HG03108 (cell line): ENCODE measurements around the gene PPP2R5C.
"Not testable (repeated sequence)": the region's sequence is repeated elsewhere in the genome, so short reads cannot be mapped to it uniquely, and the experiment has no call there.

Source experiments
- ATAC-seq: cut with Tn5 transposase; IDR thresholded peaks from one replicate; pipeline ENCODE4 v1.9.1; 2021; ENCODE audit warnings: moderate library complexity; ENCODE audit not compliant: unreplicated experiment

PPP2R5C gene

GRCh38 chr14:101961746-101962502 is 200.4 kb downstream of the PPP2R5C start:
- ATAC-seq = no peak

GRCh38 chr14:101962503-101962874 is 201.0 kb downstream of the PPP2R5C start:
- no peak for ATAC-seq

DNA sequence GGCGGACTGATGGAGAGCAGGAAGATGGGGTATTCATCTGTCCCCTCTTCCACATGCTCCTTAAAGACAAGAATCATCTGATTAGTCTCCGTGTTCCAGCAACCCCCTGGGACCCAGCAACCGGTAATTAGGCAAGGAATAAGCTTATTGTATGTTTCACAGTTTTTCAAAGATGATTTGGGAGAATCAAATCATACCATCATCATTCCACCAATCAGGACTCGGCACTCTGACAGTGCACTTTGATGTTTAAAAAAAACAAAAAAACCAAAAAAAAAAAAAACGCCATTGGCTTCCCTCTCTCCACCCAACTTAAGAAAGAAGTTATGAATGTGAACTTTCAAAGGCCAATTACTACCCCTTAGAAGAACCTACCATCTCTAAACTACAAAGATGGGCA is 201.5 kb downstream of the PPP2R5C start:
- ATAC-seq = no peak

- ATAC-seq = no peak
These were observed 202.3 kb downstream of the PPP2R5C start for GRCh38 chr14:101963656-101964296.

- peak; percentile 81 for ATAC-seq
These were observed 203.0 kb downstream of the PPP2R5C start, which contains the start of gene DYNC1H1 for GRCh38 chr14:101964297-101965180. DYNC1H1 (plus strand) TSS chr14:101964573; CDS start chr14:101964692, 119 bp downstream.

DNA sequence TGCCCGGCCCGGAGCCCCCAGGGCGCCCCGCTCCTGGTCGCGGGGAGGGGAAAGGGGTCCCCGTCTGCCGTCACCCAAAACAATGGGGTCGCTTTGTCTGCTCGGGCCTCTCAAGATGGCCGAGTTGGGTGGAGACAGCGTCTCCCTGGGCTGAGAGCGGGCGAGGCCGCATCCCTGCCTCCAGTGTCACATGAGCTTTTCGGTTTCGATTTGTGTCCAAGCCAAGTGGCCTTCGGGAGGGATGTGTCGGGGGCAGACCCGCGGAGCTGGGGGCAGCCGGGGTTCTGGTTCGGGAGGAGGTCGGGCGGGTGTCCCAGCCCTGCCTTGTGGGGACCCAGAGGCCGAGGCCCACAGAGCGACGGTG is 203.7 kb downstream of the PPP2R5C start:
- ATAC-seq = peak; percentile 26

DNA sequence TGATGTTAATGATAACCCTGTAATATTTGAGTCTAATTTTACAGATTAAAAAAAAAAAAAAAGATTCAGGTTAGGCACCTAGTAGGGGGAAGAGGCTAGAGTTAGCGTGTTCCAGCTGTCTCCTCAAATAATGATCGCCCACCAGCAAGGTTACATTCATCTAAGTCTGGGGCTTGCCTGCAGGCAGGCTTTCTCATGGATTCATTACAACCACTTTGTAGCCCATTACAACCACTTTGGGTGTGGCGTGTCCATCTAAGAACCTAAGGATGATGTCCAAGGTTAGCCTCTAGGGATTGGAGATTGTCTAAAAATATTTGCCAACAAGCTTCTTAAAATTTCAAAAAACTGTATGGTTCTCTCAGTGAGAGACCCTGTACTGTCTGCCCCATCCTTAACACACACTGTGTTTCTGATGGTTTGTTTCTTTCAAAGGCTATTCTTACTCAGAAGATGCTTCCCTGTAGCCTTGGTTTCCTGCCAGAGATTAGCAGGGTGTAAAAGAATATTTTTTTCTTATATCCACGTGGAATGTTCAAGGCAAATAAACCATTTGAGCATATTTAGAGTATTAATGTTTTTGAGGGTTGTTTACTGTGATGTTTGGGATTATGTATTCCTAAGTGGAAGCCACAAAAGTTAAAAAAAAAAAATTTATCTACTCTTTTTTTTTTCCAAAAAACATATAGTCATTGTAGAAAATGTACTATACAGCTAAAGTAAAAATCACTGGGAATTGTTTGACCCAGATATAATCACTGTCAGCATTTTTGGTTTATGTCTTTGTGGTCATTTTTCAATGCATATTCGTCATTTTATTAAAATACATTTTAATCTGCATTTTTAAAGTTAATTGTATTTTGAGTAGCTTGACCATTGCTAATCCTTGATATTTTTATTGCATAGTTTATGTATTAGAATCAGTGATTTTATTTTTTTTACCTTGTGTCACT is 204.5 kb downstream of the PPP2R5C start:
- no peak for ATAC-seq

- ATAC-seq = no peak
These were observed 205.2 kb downstream of the PPP2R5C start for GRCh38 chr14:101966742-101967141.

- no peak for ATAC-seq
These were observed 206.7 kb downstream of the PPP2R5C start for GRCh38 chr14:101968186-101968585.

GRCh38 chr14:101969481-101969880 is 208.0 kb downstream of the PPP2R5C start:
- no peak for ATAC-seq

DNA sequence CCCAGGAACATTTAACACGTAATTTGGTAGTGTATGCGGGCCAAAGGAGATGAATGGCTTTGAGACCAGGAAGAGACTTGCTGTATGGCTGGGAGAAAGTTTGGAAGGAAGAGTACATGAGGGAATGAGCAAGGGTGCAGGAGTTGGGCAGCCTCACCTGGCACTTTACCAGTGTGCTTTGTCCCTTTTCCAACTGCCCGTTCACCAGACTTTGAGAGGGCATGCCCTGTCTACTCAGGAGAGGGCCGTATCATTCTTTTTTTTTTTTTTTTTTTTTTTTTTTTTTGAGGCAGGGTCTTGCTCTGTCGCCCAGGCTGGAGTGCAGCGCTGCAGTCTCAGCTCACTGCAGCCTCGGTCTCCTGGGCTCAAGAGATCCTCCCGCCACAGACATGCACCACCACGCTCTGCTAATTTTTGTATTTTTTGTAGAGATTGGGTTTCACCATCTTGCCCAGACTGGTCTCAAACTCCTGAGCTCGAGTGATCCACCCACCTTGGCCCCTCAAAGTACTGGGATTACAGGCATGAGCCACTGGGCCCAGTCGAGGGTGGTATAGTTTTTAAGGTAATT is 209.4 kb downstream of the PPP2R5C start:
- no peak for ATAC-seq

GRCh38 chr14:101971458-101971857 is 209.9 kb downstream of the PPP2R5C start:
- ATAC-seq = not testable (repeated sequence)

DNA sequence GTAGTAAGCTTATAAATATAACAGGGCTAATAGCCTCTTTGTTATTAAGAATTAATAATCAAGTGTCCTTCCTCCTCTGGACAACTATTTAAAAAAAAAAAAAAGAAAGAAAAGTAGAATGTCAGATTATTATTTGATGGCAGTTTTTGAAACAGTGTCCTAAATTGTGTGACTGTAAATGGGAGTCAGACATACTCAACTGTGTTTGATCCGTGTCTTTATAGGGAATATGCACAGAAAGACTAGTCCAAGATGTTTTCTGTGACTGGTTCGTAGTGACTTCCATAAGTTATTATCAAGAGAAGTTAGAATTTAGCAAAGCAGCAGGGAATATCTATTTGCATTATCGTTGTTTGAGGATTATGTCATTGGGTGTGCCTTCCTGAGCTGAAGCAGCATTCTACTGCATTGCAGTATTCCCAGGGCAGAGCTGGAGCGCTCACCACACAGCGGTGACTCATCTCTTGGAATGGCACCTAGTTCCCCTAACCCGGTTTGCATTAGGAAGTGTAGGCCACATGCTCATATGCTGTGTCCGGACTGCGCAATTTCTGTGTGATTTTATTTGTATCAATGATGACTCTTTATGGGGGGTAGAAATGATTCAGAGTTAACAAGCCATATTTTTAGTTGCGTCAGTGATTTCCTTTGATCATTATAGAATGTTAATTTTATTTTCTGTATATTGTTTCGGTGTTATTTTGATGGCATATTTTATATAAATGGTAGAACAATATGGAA is 210.8 kb downstream of the PPP2R5C start:
- no peak for ATAC-seq

DNA sequence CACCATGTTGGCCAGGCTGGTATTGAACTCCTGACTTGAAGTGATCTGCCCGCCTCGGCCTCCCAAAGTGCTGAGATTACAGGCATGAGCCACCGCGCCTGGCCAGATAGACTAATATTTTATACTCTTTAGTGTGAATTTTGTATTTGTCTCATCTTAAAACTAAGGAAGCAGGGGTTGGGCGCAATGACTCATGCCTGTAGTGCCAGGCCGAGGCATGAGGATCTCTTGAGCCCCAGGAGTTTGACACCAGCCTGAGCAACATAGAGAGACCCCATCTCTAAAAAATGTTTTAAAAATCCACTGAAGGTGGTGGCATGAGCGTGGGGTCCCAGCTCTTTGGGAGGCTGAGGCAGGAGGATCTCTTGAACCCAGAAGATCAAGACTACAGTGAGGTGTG is 211.8 kb downstream of the PPP2R5C start:
- ATAC-seq = no peak

DNA sequence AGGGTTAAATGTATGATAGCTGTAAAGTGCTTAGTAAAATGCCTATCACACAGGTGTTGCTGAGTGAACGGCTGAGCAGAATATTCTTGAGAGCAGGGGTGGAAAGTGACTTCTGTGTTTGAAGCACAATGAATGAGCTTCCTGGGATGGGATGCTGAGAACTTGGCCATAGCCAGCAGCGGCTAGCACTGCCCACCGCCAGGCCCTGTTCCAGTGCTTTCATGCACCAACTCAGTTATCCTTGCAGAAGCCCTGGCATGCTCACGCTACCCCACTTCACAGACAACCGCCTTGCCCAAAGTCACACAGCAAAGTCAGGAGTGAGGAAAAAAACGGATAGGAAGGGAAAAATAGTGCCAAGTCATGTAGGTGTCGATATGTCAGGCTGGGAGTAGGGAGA is 213.7 kb downstream of the PPP2R5C start:
- no peak for ATAC-seq
